ENCODE results near the gene VIT.

DNA sequence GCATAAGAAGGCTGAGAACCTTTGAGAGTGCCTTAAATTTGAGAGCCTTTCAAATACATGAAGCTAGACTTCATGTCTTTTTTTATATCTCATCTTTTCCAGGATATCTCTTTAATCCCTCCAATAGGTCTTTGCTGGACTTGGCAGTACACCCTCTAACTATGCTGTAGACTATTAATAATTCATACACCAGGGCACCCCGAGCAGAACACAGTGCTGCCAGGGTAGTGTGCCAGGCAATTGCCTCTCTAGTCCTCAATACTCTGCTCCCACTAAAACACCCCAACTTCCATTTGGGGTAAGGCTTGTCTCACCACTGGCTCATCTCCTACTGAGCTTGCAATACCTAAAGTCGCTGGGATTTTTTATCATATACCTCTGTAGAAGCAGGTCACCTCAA is 80.8 kb downstream of the VIT start:
- TF ChIP-seq, protein P1, sequence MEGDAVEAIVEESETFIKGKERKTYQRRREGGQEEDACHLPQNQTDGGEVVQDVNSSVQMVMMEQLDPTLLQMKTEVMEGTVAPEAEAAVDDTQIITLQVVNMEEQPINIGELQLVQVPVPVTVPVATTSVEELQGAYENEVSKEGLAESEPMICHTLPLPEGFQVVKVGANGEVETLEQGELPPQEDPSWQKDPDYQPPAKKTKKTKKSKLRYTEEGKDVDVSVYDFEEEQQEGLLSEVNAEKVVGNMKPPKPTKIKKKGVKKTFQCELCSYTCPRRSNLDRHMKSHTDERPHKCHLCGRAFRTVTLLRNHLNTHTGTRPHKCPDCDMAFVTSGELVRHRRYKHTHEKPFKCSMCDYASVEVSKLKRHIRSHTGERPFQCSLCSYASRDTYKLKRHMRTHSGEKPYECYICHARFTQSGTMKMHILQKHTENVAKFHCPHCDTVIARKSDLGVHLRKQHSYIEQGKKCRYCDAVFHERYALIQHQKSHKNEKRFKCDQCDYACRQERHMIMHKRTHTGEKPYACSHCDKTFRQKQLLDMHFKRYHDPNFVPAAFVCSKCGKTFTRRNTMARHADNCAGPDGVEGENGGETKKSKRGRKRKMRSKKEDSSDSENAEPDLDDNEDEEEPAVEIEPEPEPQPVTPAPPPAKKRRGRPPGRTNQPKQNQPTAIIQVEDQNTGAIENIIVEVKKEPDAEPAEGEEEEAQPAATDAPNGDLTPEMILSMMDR (IDR thresholded peaks at IDR 0.05 in 8 of 11, conservative IDR thresholded peaks at IDR 0.05 in 3 of 11) = no peak
- TF ChIP-seq POLR2A (IDR thresholded peaks at IDR 0.05) = no peak
- TF ChIP-seq POLR2AphosphoS5 (IDR thresholded peaks at IDR 0.05) = no peak

All from spleen (tissue), 7 donors.